GM19193 (cell line): ENCODE data around the gene CCNI2.

Source experiments
- POLR2A ChIP-seq: IDR thresholded peaks from 4 replicates; pipeline ENCODE4 v1.6.1; 2011; ENCODE audit not compliant: insufficient read depth, insufficient read length; ENCODE audit errors: extremely low read depth

Gene CCNI2

DNA sequence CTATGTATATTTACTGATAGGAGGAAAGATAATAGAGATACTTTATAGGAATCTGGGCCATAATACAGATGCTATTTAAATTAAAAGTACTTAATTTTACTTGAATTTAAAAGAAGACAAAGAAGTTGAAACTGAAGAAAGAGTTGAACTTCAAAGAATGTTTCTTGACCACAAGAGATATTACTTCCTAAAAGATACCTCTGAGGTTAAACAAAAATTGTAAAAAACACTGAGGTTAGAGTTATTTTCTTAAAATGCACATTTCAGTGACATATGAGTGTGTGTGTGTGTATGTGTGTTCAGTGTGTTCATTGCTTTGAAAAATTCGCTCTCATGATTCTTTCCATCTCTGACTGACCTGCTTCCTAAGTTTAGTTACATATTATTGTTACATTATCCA, 33.4 kb downstream of the CCNI2 start:
- no peak for TF ChIP-seq POLR2A

DNA sequence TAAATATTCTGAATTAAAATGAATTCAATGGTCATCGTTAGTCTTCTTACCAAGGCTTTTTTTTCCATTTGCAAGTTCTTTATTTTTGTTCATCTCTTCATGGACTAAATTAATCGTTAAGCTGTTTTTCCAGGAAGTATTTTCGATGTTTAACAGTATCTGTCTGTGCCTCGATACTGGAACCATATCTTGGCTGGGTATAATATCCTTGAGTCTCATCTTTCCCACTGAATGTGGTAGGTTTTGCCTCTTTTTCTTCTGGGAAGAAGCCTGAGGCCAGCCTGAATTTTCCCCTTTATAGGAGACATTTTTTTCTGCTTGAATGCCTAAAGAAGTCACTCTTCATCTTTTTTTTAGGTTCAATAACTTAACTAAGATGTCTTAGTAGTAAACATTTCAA, 33.8 kb downstream of the CCNI2 start:
- no peak for TF ChIP-seq POLR2A

DNA sequence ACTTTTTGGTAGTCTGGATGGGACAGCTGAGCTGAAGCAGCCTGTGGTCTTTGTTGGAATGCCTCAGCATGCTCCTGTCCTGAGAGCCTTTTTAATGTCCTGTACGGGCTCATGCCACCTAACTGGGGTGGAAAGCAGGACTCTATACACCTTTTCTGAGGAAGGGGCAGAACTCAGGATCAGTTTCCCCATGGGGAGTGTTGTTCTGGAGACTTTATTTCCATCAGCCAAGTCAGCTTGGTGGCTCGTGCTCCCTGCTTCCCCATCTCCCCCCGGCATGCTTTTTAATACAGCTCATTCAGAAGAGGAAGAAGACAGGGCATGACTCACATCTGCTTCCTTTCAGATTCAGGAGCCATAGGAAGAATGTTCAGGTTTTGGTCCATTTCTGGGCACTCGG, 34.9 kb downstream of the CCNI2 start:
- TF ChIP-seq POLR2A: no peak

DNA sequence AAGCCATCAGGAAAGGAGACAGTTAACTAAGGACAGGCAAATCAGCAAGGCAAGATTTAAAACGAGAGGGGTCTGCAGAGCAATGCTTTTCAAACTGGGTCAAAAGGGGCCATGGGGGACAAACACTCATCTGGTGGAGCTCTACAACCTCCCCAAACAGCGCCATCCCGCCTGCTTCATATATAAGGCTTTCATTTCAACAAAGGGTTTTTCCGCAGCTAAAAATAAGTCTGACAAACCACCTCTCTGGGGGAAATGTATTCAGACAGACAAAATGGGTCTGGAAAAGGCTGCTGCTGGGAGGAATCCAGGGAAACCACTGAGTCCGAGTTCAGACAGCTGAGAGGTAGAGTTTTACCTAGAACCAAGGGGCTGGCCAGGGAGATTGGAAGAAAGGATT, 38.1 kb downstream of the CCNI2 start:
- no peak for TF ChIP-seq POLR2A

DNA sequence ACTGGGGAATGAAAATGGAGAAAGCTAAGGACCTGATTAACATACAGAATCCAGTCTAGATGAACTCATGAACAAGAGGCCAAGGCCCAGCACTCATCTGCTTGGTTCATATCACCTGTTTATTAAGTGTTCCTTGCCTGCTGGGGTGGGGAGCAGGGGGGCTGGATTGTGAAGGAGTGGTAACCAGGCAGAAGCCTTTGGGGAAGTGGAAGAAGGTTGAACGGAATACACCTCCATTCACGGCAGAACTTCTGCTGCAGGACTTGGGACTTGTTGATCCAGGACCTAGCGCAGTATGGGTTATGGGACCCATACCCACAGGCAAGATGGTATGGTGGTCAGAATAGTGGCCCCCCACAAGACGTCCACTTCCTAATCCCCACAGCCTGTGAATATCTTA, 38.6 kb downstream of the CCNI2 start:
- TF ChIP-seq POLR2A: no peak

DNA sequence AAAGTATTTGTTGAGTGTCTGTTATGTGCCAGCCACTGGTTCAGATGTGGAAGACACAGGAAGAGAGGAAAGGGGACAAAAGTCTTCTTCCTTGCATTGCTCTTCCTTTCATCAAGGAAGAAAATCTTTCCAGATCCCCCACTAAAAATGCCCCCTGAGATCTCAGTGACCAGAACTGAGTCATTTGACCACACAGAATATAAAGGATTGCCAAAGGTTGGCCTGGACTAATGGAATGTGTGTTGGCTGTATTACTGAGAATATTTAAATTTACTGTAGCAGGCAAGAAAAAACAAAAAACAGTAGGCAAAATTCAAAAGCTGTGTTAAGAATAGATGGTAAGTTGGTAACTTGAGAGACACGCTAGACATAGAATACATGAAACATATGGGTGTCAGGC, 39.9 kb downstream of the CCNI2 start:
- no peak for TF ChIP-seq POLR2A

DNA sequence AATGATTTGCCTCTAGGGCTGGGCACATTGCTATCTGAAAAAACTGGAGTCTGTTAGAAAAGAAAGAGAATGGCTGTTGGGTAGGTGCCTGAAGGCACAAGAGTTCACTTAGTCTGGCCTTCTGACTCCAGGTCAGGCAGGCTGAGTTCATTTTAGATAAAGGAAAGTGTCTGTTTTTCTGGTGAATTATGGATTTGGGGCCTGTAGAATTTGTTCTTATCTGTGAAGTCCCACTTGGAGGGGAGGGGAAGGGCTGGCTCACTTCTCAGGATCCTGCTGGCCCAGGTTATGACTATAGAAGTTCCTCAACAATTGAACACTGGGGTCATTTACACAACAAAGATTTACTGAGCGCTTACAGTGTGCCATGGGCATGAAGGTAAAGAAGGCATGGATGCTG, 41.3 kb downstream of the CCNI2 start:
- no peak for TF ChIP-seq POLR2A

DNA sequence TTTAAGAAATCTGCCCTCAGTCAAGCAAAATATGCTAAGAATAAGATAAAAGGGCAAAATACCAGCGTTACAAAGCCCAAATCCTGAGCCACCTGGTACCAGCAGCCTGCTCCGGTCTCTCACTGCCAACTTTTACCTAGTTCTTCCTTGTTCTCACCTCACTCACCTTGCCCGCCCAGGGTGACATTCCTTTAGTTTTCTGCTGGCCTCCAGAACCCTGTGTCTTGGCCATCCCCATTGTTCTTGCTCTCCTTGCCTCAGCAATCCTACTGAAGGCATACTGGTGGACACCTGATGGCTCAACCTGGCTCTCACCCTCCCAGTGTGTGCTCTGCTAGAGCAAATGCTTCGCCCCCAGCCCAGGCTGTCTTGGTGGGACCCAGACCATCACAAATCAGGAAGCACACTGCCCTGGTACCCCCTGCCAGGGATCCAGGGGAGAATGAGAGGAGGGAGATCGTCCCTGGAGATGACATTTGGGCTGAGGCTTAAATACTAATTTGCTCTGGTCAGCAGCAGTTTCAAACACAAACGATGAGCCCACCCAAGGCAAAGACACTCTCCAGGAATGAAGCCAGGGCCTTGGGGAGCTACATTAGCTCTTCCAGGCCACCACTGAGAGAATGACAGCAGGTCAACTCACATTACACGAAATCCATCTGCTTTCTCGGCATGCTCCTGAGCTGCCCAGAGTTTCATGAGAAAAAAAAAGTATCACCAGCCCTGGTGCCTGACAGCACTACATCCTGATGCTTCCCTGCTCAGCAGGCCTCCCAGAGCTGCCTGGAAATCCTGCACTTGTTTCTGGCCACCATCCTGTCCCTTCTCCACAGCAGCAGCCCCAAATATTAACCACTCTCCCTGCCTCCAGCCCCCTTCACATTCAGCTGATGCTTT, 42.0 kb downstream of the CCNI2 start:
- no peak for TF ChIP-seq POLR2A

DNA sequence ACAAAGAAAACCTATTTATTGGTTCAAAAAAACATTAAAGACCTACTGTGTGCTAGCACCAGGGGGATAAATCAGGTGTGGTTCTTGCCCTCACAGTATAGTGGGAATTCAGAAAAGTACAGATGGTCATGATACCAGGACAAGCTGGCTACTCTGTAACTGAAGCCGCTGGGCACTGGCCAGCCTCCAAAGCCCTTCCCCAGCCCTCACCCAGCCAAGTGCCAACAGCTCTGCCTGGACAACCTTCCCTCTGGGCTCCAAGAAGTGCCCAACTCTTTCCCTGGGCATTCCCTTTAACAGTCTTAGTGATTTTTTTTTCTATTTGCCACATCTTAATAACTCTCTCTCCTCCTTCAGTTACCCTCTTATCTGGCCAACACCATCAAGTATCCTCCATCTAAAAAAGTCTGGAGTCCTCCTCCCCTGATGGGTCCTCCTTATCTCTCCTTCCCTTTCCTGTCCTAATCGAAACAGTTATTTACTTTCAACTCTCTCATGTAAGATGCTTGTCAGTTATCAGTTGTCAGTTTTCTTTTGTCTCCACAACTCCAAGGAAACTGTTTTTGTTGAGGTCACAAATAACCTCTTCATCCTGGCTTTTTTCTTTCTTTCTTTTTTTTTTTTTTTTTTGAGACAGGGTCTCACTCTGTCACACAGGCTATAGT, 43.1 kb downstream of the CCNI2 start:
- no peak for TF ChIP-seq POLR2A

DNA sequence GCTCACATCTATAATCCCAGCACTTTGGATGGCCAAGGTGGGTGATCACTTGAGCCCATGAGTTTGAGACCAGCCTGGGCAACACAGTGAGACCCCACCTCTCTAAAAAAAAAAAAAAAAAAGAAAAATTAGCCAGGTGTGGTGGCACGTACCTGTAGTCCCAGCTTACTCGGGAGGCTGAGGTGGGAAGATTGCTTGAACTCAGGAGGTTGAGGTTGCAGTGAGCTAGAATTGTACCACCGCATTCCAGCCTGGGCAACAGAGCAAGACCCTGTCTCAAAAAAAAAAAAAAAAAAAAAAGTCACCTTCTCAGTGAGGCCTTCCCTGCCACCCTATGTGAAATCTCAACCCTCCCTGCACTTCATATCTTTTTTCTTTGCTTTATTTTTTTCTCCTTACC, 43.8 kb downstream of the CCNI2 start:
- TF ChIP-seq POLR2A: no peak

DNA sequence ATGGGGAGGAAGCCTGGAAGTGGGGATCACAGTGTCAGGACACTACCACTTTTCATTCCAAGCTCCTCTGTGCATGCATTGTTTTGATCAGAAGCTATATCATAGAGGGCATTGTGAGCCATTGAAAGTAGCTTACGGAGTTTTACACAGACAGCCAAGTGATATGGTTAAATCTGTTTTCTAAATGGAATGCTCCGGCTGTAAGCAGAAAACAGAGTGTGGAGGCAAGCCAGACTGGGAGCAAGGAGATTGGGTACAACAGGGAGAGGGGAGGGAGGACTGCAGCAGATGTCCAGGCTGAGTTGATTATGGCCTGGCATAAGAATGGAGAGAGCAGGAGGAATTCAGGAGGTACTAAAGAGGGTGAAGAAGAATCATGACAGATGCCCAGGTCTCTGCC, 50.4 kb downstream of the CCNI2 start:
- no peak for TF ChIP-seq POLR2A

DNA sequence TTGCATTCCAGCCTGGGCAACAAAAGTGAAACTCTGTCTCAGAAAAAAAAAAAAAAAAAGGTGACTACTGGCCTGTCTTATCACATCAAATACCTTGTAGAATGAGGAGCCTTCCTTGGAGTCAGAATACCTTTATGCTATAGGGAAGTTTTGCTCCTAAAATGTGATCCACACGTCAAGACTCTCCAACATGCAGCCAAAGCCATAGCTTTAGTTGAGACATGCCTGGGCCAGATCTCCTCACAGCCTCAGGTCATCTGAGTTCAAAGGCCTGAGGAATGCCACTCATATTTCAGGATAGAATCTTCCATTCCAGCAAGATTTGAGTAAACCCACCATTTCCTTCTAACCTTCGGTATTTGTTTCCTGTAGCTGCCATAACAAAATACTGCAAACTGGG, 52.2 kb downstream of the CCNI2 start:
- no peak for TF ChIP-seq POLR2A

DNA sequence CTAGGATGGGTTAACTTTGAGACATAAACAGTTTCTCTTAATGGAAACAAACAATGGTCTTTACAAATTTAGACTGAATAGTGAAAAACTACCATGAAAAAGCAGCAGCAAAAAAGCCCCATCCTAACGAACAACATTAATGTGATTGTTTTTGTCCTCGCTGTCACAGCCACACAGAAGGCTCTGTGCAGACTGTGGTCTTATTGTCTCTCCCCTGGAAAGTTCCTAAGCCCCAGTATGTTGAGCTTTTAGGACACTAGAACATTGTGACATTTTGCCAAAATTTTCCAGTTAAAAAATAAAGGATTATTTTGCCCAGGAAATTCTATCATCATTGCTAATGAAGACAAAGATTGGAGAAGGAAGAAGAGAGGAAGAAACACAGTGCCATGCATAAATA, 53.3 kb downstream of the CCNI2 start:
- no peak for TF ChIP-seq POLR2A

DNA sequence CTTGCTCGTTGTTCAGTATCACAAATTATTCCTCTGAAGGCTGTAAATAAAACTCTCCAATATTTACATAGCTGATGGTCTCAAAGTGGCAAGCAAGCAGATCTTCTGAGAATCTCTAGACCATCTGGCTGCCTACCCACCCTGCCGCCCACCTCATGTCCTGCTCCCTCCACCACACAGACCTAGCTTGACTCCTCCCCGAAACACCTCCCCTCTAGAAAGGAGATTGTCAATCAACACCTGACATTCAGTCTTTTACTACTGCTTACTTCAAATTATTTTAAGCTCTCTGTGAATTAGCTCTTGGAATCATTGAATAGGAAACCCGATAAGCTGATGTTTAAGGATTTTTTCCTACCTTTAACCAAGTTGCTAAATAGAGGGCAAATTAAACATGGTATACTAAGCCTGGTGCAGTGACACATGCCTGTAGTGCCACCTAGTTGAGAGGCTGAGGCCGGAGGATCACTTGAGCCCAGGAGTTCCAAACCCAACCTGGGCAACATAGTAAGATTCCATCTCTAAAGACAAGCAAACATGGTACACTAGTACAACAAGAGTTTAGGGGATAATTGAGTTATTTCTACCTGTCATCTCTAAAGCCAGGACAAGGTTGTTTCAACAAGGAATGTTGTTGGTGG, 54.9 kb downstream of the CCNI2 start:
- no peak for TF ChIP-seq POLR2A
